H9 (cell line): ENCODE data around the gene SOBP. TPM values are rescaled to one million over a fixed set of nuclear protein-coding genes. Genes with fewer than 3 reads are reported as not detected.

Experiments used
- DNase-seq: peaks from one replicate; pipeline ENCODE4 v3.0.0-alpha.2; 2017
- H2AFZ ChIP-seq: one replicate; pipeline ENCODE4 v1.6.1; 2013; ENCODE audit warnings: mild to moderate bottlenecking, low read length, control low read depth, moderate library complexity
- H2AK5ac ChIP-seq: 2 replicates; pipeline ENCODE4 v1.6.1; 2013; ENCODE audit warnings: low read length, control low read depth, mixed read lengths; ENCODE audit not compliant: insufficient read length
- H2BK120ac ChIP-seq: one replicate; pipeline ENCODE4 v1.6.1; 2013; ENCODE audit warnings: low read depth, mild to moderate bottlenecking, low read length, control low read depth, inconsistent platforms; ENCODE audit not compliant: poor library complexity, severe bottlenecking
- H2BK12ac ChIP-seq: 2 replicates; pipeline ENCODE4 v1.6.1; 2013; ENCODE audit warnings: low read length, control low read depth, mixed read lengths, low read depth; ENCODE audit not compliant: insufficient read length
- H2BK15ac ChIP-seq: 2 replicates; pipeline ENCODE4 v1.6.1; 2013; ENCODE audit warnings: low read depth, low read length, control low read depth
- H2BK20ac ChIP-seq: one replicate; pipeline ENCODE4 v1.6.1; 2013; ENCODE audit warnings: low read depth, mild to moderate bottlenecking, low read length, control low read depth, inconsistent platforms; ENCODE audit not compliant: poor library complexity, severe bottlenecking
- H2BK5ac ChIP-seq: 2 replicates; pipeline ENCODE4 v1.6.1; 2013; ENCODE audit warnings: low read length, control low read depth, mixed read lengths; ENCODE audit not compliant: insufficient read length
- H3K14ac ChIP-seq: 2 replicates; pipeline ENCODE4 v1.6.1; 2013; ENCODE audit warnings: low read length, control low read depth; ENCODE audit not compliant: insufficient read depth
- H3K18ac ChIP-seq: 2 replicates; pipeline ENCODE4 v1.6.1; 2013; ENCODE audit warnings: low read depth, mild to moderate bottlenecking, mixed read lengths, low read length, control low read depth; ENCODE audit not compliant: insufficient read length
- H3K23ac ChIP-seq: 2 replicates; pipeline ENCODE4 v1.6.1; 2013; ENCODE audit warnings: low read length, control low read depth, mixed read lengths, low read depth; ENCODE audit not compliant: insufficient read length
- H3K23me2 ChIP-seq: 2 replicates; pipeline ENCODE4 v1.6.1; 2013; ENCODE audit warnings: low read depth, mild to moderate bottlenecking, mixed read lengths, low read length, control low read depth; ENCODE audit not compliant: insufficient read length, poor library complexity, severe bottlenecking
- H3K27ac ChIP-seq: 2 replicates; pipeline ENCODE4 v1.5.1; 2013; ENCODE audit warnings: low read length, control low read depth, mixed read lengths, low read depth; ENCODE audit not compliant: insufficient read length
- H3K27me3 ChIP-seq: 2 replicates; pipeline ENCODE4 v1.6.1; 2013; ENCODE audit warnings: low read length, control low read depth, inconsistent platforms; ENCODE audit not compliant: insufficient read depth
- H3K4ac ChIP-seq: 2 replicates; pipeline ENCODE4 v1.6.1; 2013; ENCODE audit warnings: low read depth, mild to moderate bottlenecking, control low read depth, inconsistent platforms, low read length, moderate library complexity
- H3K4me1 ChIP-seq: 2 replicates; pipeline ENCODE4 v1.6.1; 2013; ENCODE audit warnings: low read length, control low read depth, inconsistent platforms; ENCODE audit not compliant: insufficient read depth
- H3K4me2 ChIP-seq: 2 replicates; pipeline ENCODE4 v1.6.1; 2013; ENCODE audit warnings: low read length, control low read depth, mixed read lengths; ENCODE audit not compliant: insufficient read length, insufficient read depth
- H3K56ac ChIP-seq: 2 replicates; pipeline ENCODE4 v1.6.1; 2013; ENCODE audit warnings: low read depth, mild to moderate bottlenecking, mixed read lengths, low read length, control low read depth; ENCODE audit not compliant: insufficient read length
- H3K79me1 ChIP-seq: 2 replicates; pipeline ENCODE4 v1.6.1; 2013; ENCODE audit warnings: low read depth, mild to moderate bottlenecking, moderate library complexity, low read length, control low read depth, inconsistent platforms; ENCODE audit not compliant: insufficient read depth, poor library complexity, severe bottlenecking
- H3K79me2 ChIP-seq: 2 replicates; pipeline ENCODE4 v1.6.1; 2013; ENCODE audit warnings: low read length, control low read depth, inconsistent platforms; ENCODE audit not compliant: insufficient read depth
- H3K9ac ChIP-seq: 2 replicates; pipeline ENCODE4 v1.6.1; 2013; ENCODE audit warnings: low read length, control low read depth, mixed read lengths; ENCODE audit not compliant: insufficient read length; ENCODE audit errors: extremely low read depth
- H3K9me3 ChIP-seq: one replicate; pipeline ENCODE4 v1.6.1; 2013; ENCODE audit warnings: low read depth, low read length, inconsistent platforms; ENCODE audit not compliant: control insufficient read depth
- H3T11ph ChIP-seq: one replicate; pipeline ENCODE4 v1.6.1; 2013; ENCODE audit warnings: mild to moderate bottlenecking, low read length, control low read depth, inconsistent platforms
- H4K20me1 ChIP-seq: one replicate; pipeline ENCODE4 v1.6.1; 2013; ENCODE audit not compliant: control insufficient read depth, insufficient read length, insufficient read depth
- H4K5ac ChIP-seq: 2 replicates; pipeline ENCODE4 v1.6.1; 2013; ENCODE audit warnings: low read depth, mild to moderate bottlenecking, mixed read lengths, low read length, control low read depth; ENCODE audit not compliant: insufficient read length
- H4K8ac ChIP-seq: replicated peaks from 2 replicates; pipeline ENCODE4 v1.6.1; 2013; ENCODE audit warnings: low read length, control low read depth, mixed read lengths, low read depth; ENCODE audit not compliant: insufficient read length
- H4K91ac ChIP-seq: 2 replicates; pipeline ENCODE4 v1.6.1; 2013; ENCODE audit warnings: low read depth, mild to moderate bottlenecking, moderate library complexity, mixed read lengths, low read length, control low read depth; ENCODE audit not compliant: insufficient read length
- H3K27ac Mint-ChIP-seq, 3 experiments: 2 replicates in 2 of 3; 3 replicates in 1 of 3; pipeline ENCODE4 v1.8.0; 2020 to 2021; ENCODE audit warnings: mixed read lengths in 3 of 3, mild to moderate bottlenecking in 1 of 3, moderate library complexity in 1 of 3
- H3K27me3 Mint-ChIP-seq: 2 replicates; pipeline ENCODE4 v1.8.0; 2021; ENCODE audit warnings: low read depth, mild to moderate bottlenecking, moderate library complexity, mixed read lengths
- H3K36me3 Mint-ChIP-seq, 3 experiments: 2 replicates in 2 of 3; 3 replicates in 1 of 3; pipeline ENCODE4 v1.8.0; 2020 to 2021; ENCODE audit warnings: low read depth in 3 of 3, mixed read lengths in 3 of 3; ENCODE audit not compliant: insufficient read depth in 1 of 3
- H3K4me1 Mint-ChIP-seq, 2 experiments: 2 replicates each; pipeline ENCODE4 v1.8.0; 2020; ENCODE audit warnings: mixed read lengths in 2 of 2
- H3K4me3 Mint-ChIP-seq, 2 experiments: 2 replicates in 1 of 2; 3 replicates in 1 of 2; pipeline ENCODE4 v1.8.0; 2020 to 2021; ENCODE audit warnings: mild to moderate bottlenecking in 2 of 2, mixed read lengths in 2 of 2, moderate library complexity in 1 of 2
- H3K9me3 Mint-ChIP-seq, 2 experiments: 2 replicates in 1 of 2; 3 replicates in 1 of 2; pipeline ENCODE4 v1.8.0; 2020; ENCODE audit warnings: mild to moderate bottlenecking in 2 of 2, mixed read lengths in 2 of 2, moderate library complexity in 1 of 2
- CTCF ChIP-seq: fragments of 200-600 bp; sonication (generic); conservative IDR thresholded peaks from 3 replicates; pipeline ENCODE4 v1.8.0; 2021; ENCODE audit warnings: antibody characterized with exemption, mild to moderate bottlenecking
- WGBS: extraction: QIAGEN DNeasy Blood & Tissue Kit; methylation state at CpG from one replicate; pipeline ENCODE4 v1.1.7; 2013; ENCODE audit warnings: missing lambda C conversion rate, low lambda C conversion rate, mixed read lengths; ENCODE audit not compliant: insufficient read length; ENCODE audit errors: extremely low coverage; 5-methylcytosine and 5-hydroxymethylcytosine counted together
- total RNA-seq: library from RNA; stranded (reverse); gene quantifications from 2 replicates; pipeline ENCODE4 v1.2.1, GENCODE V29; 2021

Gene SOBP
- total RNA-seq, 1 experiment from 2014 or later, result 4.3 TPM

- Histone ChIP-seq H2AK5ac (no peak overlapping the region), H3K23ac (no peak overlapping the region), H3K4ac (no peak overlapping the region), H3K79me1 (no peaks in the 10 kb centered on the region), H4K20me1 (no peaks in the 10 kb centered on the region), H2BK20ac (no peak overlapping the region), H3K4me1 (no peaks in the 10 kb centered on the region), H3K18ac (no peak overlapping the region), H4K8ac (no peak overlapping the region), H4K91ac (no peak overlapping the region), H2BK15ac (no peak overlapping the region), H3K14ac (no peak overlapping the region), H3K27ac (no peak overlapping the region), H2BK5ac (no peak overlapping the region), H3K9me3 (no peaks in the 10 kb centered on the region), H3K56ac (no peak overlapping the region), H3K23me2 (no peaks in the 10 kb centered on the region), H3K27me3 (no peaks in the 10 kb centered on the region), H3T11ph (no peak overlapping the region), H3K9ac (no peak overlapping the region), H3K79me2 (no peaks in the 10 kb centered on the region), H4K5ac (no peak overlapping the region), H2AFZ (no peak overlapping the region), H3K4me2 (no peak overlapping the region), H2BK120ac (no peak overlapping the region), H2BK12ac (no peak overlapping the region)
- no peak for TF ChIP-seq CTCF
- WGBS, result no CpG with 5 or more reads among the region's 10 CpGs
- Mint-ChIP-seq H3K4me3 (no peak overlapping the region), H3K27me3 (no peaks in the 10 kb centered on the region), H3K9me3 (no peaks in the 10 kb centered on the region), H3K27ac (peak overlapping the region in 1 of 3 experiments; percentile 18; a peak in 1 of 7 replicates), H3K4me1 (peaks cover 17 to 19% of the 10 kb centered on the region in 2 experiments), H3K36me3 (no peaks in the 10 kb centered on the region; a peak in 1 of 7 replicates)
- no peak for DNase-seq
Measured at GRCh38 chr6:107550241-107550840, 60.4 kb downstream of the SOBP start.
